ENCODE results near the gene SRGAP1.

The SRGAP1 gene

DNA sequence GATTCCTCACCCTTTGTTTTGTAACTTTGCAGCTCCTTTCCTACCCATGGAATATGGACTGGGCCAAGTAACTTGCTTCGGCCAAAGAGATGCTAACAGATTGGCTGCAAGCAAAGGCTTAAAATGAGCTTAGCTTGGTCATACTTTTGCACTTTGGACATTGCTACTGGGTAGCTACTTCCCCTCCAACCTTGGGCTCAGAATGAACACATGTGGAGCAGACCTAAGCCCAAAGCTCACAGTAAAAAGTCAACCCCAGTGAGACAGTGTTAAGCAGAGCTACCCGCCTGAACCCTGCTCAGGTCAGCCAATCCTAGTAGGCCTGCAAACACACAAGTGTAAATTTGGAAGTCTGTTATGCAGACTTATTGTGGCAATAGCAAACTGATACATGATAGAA lies 363.0 kb downstream of the SRGAP1 start:
- DNase-seq (ENCODE audit: low spot score) = no peak
